Measurements from ENCODE around the gene NRDE2. TPM values are rescaled to one million over a fixed set of nuclear protein-coding genes. Genes with fewer than 3 reads are reported as not detected.
A peak's percentile ranks its signal among the peaks of the same experiment; 100 is the strongest.

Gene NRDE2
- total RNA-seq, 2 experiments from 2014 or later: 12.3 to 16.6 TPM

- no peak overlapping the region for H3K4me3 ChIP-seq (ENCODE audit: low read depth, low read length, poor library complexity, severe bottlenecking)
- H4K20me1 ChIP-seq (ENCODE audit: insufficient read depth, low read length): no peaks in the 10 kb centered on the region
- H3K27ac ChIP-seq (ENCODE audit: low read depth, low read length, poor library complexity, severe bottlenecking): no peak overlapping the region
- intact Hi-C loops (cut with micrococcal nuclease; ENCODE audit: unreplicated experiment): loop anchor here (10.0 kb wide), 1 partner anchor 212 kb away; no protein-coding TSS in a partner anchor
- BruUV-seq (replicated peaks): no TSS peak
- peaks cover 69% of the 10 kb centered on the region for H3K36me3 ChIP-seq (ENCODE audit: insufficient read depth, low read length)
- H3K9me3 ChIP-seq (ENCODE audit: low read length): no peaks in the 10 kb centered on the region
- no peaks in the 10 kb centered on the region for H3K4me1 ChIP-seq (ENCODE audit: insufficient read depth, low read length, poor library complexity, severe bottlenecking)
- DNase-seq (ENCODE audit: low spot score): no peak
- H3K4me2 ChIP-seq (ENCODE audit: low read length): no peak overlapping the region
- TF ChIP-seq EZH2phosphoT487 (IDR thresholded peaks at IDR 0.05; ENCODE audit: borderline replicate concordance, low read depth, low read length): no peak
- TF ChIP-seq, protein P1, sequence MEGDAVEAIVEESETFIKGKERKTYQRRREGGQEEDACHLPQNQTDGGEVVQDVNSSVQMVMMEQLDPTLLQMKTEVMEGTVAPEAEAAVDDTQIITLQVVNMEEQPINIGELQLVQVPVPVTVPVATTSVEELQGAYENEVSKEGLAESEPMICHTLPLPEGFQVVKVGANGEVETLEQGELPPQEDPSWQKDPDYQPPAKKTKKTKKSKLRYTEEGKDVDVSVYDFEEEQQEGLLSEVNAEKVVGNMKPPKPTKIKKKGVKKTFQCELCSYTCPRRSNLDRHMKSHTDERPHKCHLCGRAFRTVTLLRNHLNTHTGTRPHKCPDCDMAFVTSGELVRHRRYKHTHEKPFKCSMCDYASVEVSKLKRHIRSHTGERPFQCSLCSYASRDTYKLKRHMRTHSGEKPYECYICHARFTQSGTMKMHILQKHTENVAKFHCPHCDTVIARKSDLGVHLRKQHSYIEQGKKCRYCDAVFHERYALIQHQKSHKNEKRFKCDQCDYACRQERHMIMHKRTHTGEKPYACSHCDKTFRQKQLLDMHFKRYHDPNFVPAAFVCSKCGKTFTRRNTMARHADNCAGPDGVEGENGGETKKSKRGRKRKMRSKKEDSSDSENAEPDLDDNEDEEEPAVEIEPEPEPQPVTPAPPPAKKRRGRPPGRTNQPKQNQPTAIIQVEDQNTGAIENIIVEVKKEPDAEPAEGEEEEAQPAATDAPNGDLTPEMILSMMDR (conservative IDR thresholded peaks at IDR 0.05; ENCODE audit: low read length): no peak
- no peak overlapping the region for H2AFZ ChIP-seq (ENCODE audit: low read length)
- no peaks in the 10 kb centered on the region for H3K79me2 ChIP-seq (ENCODE audit: insufficient read depth, low read depth, low read length)
- CTCF ChIA-PET (ENCODE audit: unreplicated experiment): no interaction called here
- H3K9me2 ChIP-seq (ENCODE audit: insufficient read depth, low read length): no peaks in the 10 kb centered on the region
- POLR2A ChIA-PET: interaction anchor here (0.7 to 0.9 kb wide), 3 partner anchors 12 to 116 kb away, joined by 3 to 6 read pairs (median 3); no protein-coding TSS in a partner anchor
Observed at GRCh38 chr14:90302529-90303303, 29.0 kb downstream of the NRDE2 start.

- CTCF ChIA-PET (ENCODE audit: unreplicated experiment): interaction anchor here (0.6 kb wide), 1 partner anchor 391 kb away, joined by 3 read pairs; no protein-coding TSS in a partner anchor
- intact Hi-C loops (cut with micrococcal nuclease; ENCODE audit: unreplicated experiment): loop anchor here (2.0 to 10.0 kb wide), 2 partner anchors 213 to 395 kb away; no protein-coding TSS in a partner anchor
- Histone ChIP-seq H3K9me3 (ENCODE audit: low read length) (no peaks in the 10 kb centered on the region), H2AFZ (ENCODE audit: low read length) (no peak overlapping the region), H3K79me2 (ENCODE audit: insufficient read depth, low read depth, low read length) (no peaks in the 10 kb centered on the region), H3K4me2 (ENCODE audit: low read length) (no peak overlapping the region), H4K20me1 (ENCODE audit: insufficient read depth, low read length) (no peaks in the 10 kb centered on the region), H3K4me1 (ENCODE audit: insufficient read depth, low read length, poor library complexity, severe bottlenecking) (no peaks in the 10 kb centered on the region), H3K4me3 (ENCODE audit: low read depth, low read length, poor library complexity, severe bottlenecking) (no peak overlapping the region), H3K9me2 (ENCODE audit: insufficient read depth, low read length) (no peaks in the 10 kb centered on the region), H3K27ac (ENCODE audit: low read depth, low read length, poor library complexity, severe bottlenecking) (no peak overlapping the region), H3K36me3 (ENCODE audit: insufficient read depth, low read length) (peaks cover 73% of the 10 kb centered on the region)
- DNase-seq (ENCODE audit: low spot score): peak; percentile 26
- POLR2A ChIA-PET: interaction anchor here (0.6 to 0.9 kb wide), 6 partner anchors 12 to 1970 kb away, joined by 3 to 9 read pairs (median 3); no protein-coding TSS in a partner anchor
- TF ChIP-seq, protein P1 (conservative IDR thresholded peaks at IDR 0.05; ENCODE audit: low read length): peak; percentile 73
- no peak for TF ChIP-seq EZH2phosphoT487 (IDR thresholded peaks at IDR 0.05; ENCODE audit: borderline replicate concordance, low read depth, low read length)
- no TSS peak for BruUV-seq (replicated peaks)
Observed at GRCh38 chr14:90301668-90302090, 30.1 kb downstream of the NRDE2 start.
